H9 (cell line): ENCODE results near the gene CBLB. TPM values are rescaled to one million over a fixed set of nuclear protein-coding genes. Genes with fewer than 3 reads are reported as not detected.

ENCODE experiments used
- DNase-seq: peaks from one replicate; pipeline ENCODE4 v3.0.0-alpha.2; 2017
- H2AFZ ChIP-seq: one replicate; pipeline ENCODE4 v1.6.1; 2013; ENCODE audit warnings: mild to moderate bottlenecking, low read length, control low read depth, moderate library complexity
- H2AK5ac ChIP-seq: 2 replicates; pipeline ENCODE4 v1.6.1; 2013; ENCODE audit warnings: low read length, control low read depth, mixed read lengths; ENCODE audit not compliant: insufficient read length
- H2BK120ac ChIP-seq: one replicate; pipeline ENCODE4 v1.6.1; 2013; ENCODE audit warnings: low read depth, mild to moderate bottlenecking, low read length, control low read depth, inconsistent platforms; ENCODE audit not compliant: poor library complexity, severe bottlenecking
- H2BK12ac ChIP-seq: 2 replicates; pipeline ENCODE4 v1.6.1; 2013; ENCODE audit warnings: low read length, control low read depth, mixed read lengths, low read depth; ENCODE audit not compliant: insufficient read length
- H2BK15ac ChIP-seq: 2 replicates; pipeline ENCODE4 v1.6.1; 2013; ENCODE audit warnings: low read depth, low read length, control low read depth
- H2BK20ac ChIP-seq: one replicate; pipeline ENCODE4 v1.6.1; 2013; ENCODE audit warnings: low read depth, mild to moderate bottlenecking, low read length, control low read depth, inconsistent platforms; ENCODE audit not compliant: poor library complexity, severe bottlenecking
- H2BK5ac ChIP-seq: 2 replicates; pipeline ENCODE4 v1.6.1; 2013; ENCODE audit warnings: low read length, control low read depth, mixed read lengths; ENCODE audit not compliant: insufficient read length
- H3K14ac ChIP-seq: 2 replicates; pipeline ENCODE4 v1.6.1; 2013; ENCODE audit warnings: low read length, control low read depth; ENCODE audit not compliant: insufficient read depth
- H3K18ac ChIP-seq: 2 replicates; pipeline ENCODE4 v1.6.1; 2013; ENCODE audit warnings: low read depth, mild to moderate bottlenecking, mixed read lengths, low read length, control low read depth; ENCODE audit not compliant: insufficient read length
- H3K23ac ChIP-seq: 2 replicates; pipeline ENCODE4 v1.6.1; 2013; ENCODE audit warnings: low read length, control low read depth, mixed read lengths, low read depth; ENCODE audit not compliant: insufficient read length
- H3K23me2 ChIP-seq: 2 replicates; pipeline ENCODE4 v1.6.1; 2013; ENCODE audit warnings: low read depth, mild to moderate bottlenecking, mixed read lengths, low read length, control low read depth; ENCODE audit not compliant: insufficient read length, poor library complexity, severe bottlenecking
- H3K27ac ChIP-seq: 2 replicates; pipeline ENCODE4 v1.5.1; 2013; ENCODE audit warnings: low read length, control low read depth, mixed read lengths, low read depth; ENCODE audit not compliant: insufficient read length
- H3K27me3 ChIP-seq: 2 replicates; pipeline ENCODE4 v1.6.1; 2013; ENCODE audit warnings: low read length, control low read depth, inconsistent platforms; ENCODE audit not compliant: insufficient read depth
- H3K4ac ChIP-seq: 2 replicates; pipeline ENCODE4 v1.6.1; 2013; ENCODE audit warnings: low read depth, mild to moderate bottlenecking, control low read depth, inconsistent platforms, low read length, moderate library complexity
- H3K4me1 ChIP-seq: 2 replicates; pipeline ENCODE4 v1.6.1; 2013; ENCODE audit warnings: low read length, control low read depth, inconsistent platforms; ENCODE audit not compliant: insufficient read depth
- H3K4me2 ChIP-seq: 2 replicates; pipeline ENCODE4 v1.6.1; 2013; ENCODE audit warnings: low read length, control low read depth, mixed read lengths; ENCODE audit not compliant: insufficient read length, insufficient read depth
- H3K56ac ChIP-seq: 2 replicates; pipeline ENCODE4 v1.6.1; 2013; ENCODE audit warnings: low read depth, mild to moderate bottlenecking, mixed read lengths, low read length, control low read depth; ENCODE audit not compliant: insufficient read length
- H3K79me1 ChIP-seq: 2 replicates; pipeline ENCODE4 v1.6.1; 2013; ENCODE audit warnings: low read depth, mild to moderate bottlenecking, moderate library complexity, low read length, control low read depth, inconsistent platforms; ENCODE audit not compliant: insufficient read depth, poor library complexity, severe bottlenecking
- H3K79me2 ChIP-seq: 2 replicates; pipeline ENCODE4 v1.6.1; 2013; ENCODE audit warnings: low read length, control low read depth, inconsistent platforms; ENCODE audit not compliant: insufficient read depth
- H3K9ac ChIP-seq: 2 replicates; pipeline ENCODE4 v1.6.1; 2013; ENCODE audit warnings: low read length, control low read depth, mixed read lengths; ENCODE audit not compliant: insufficient read length; ENCODE audit errors: extremely low read depth
- H3K9me3 ChIP-seq: one replicate; pipeline ENCODE4 v1.6.1; 2013; ENCODE audit warnings: low read depth, low read length, inconsistent platforms; ENCODE audit not compliant: control insufficient read depth
- H3T11ph ChIP-seq: one replicate; pipeline ENCODE4 v1.6.1; 2013; ENCODE audit warnings: mild to moderate bottlenecking, low read length, control low read depth, inconsistent platforms
- H4K20me1 ChIP-seq: one replicate; pipeline ENCODE4 v1.6.1; 2013; ENCODE audit not compliant: control insufficient read depth, insufficient read length, insufficient read depth
- H4K5ac ChIP-seq: 2 replicates; pipeline ENCODE4 v1.6.1; 2013; ENCODE audit warnings: low read depth, mild to moderate bottlenecking, mixed read lengths, low read length, control low read depth; ENCODE audit not compliant: insufficient read length
- H4K8ac ChIP-seq: replicated peaks from 2 replicates; pipeline ENCODE4 v1.6.1; 2013; ENCODE audit warnings: low read length, control low read depth, mixed read lengths, low read depth; ENCODE audit not compliant: insufficient read length
- H4K91ac ChIP-seq: 2 replicates; pipeline ENCODE4 v1.6.1; 2013; ENCODE audit warnings: low read depth, mild to moderate bottlenecking, moderate library complexity, mixed read lengths, low read length, control low read depth; ENCODE audit not compliant: insufficient read length
- H3K27ac Mint-ChIP-seq, 3 experiments: 2 replicates in 2 of 3; 3 replicates in 1 of 3; pipeline ENCODE4 v1.8.0; 2020 to 2021; ENCODE audit warnings: mixed read lengths in 3 of 3, mild to moderate bottlenecking in 1 of 3, moderate library complexity in 1 of 3
- H3K27me3 Mint-ChIP-seq: 2 replicates; pipeline ENCODE4 v1.8.0; 2021; ENCODE audit warnings: low read depth, mild to moderate bottlenecking, moderate library complexity, mixed read lengths
- H3K36me3 Mint-ChIP-seq, 3 experiments: 2 replicates in 2 of 3; 3 replicates in 1 of 3; pipeline ENCODE4 v1.8.0; 2020 to 2021; ENCODE audit warnings: low read depth in 3 of 3, mixed read lengths in 3 of 3; ENCODE audit not compliant: insufficient read depth in 1 of 3
- H3K4me1 Mint-ChIP-seq, 2 experiments: 2 replicates each; pipeline ENCODE4 v1.8.0; 2020; ENCODE audit warnings: mixed read lengths in 2 of 2
- H3K4me3 Mint-ChIP-seq, 2 experiments: 2 replicates in 1 of 2; 3 replicates in 1 of 2; pipeline ENCODE4 v1.8.0; 2020 to 2021; ENCODE audit warnings: mild to moderate bottlenecking in 2 of 2, mixed read lengths in 2 of 2, moderate library complexity in 1 of 2
- H3K9me3 Mint-ChIP-seq, 2 experiments: 2 replicates in 1 of 2; 3 replicates in 1 of 2; pipeline ENCODE4 v1.8.0; 2020; ENCODE audit warnings: mild to moderate bottlenecking in 2 of 2, mixed read lengths in 2 of 2, moderate library complexity in 1 of 2
- CTCF ChIP-seq: fragments of 200-600 bp; sonication (generic); conservative IDR thresholded peaks from 3 replicates; pipeline ENCODE4 v1.8.0; 2021; ENCODE audit warnings: antibody characterized with exemption, mild to moderate bottlenecking
- WGBS: extraction: QIAGEN DNeasy Blood & Tissue Kit; methylation state at CpG from one replicate; pipeline ENCODE4 v1.1.7; 2013; ENCODE audit warnings: missing lambda C conversion rate, low lambda C conversion rate, mixed read lengths; ENCODE audit not compliant: insufficient read length; ENCODE audit errors: extremely low coverage; 5-methylcytosine and 5-hydroxymethylcytosine counted together
- total RNA-seq: library from RNA; stranded (reverse); gene quantifications from 2 replicates; pipeline ENCODE4 v1.2.1, GENCODE V29; 2021

The CBLB gene
- total RNA-seq, 1 experiment from 2014 or later = 25.7 TPM

DNA sequence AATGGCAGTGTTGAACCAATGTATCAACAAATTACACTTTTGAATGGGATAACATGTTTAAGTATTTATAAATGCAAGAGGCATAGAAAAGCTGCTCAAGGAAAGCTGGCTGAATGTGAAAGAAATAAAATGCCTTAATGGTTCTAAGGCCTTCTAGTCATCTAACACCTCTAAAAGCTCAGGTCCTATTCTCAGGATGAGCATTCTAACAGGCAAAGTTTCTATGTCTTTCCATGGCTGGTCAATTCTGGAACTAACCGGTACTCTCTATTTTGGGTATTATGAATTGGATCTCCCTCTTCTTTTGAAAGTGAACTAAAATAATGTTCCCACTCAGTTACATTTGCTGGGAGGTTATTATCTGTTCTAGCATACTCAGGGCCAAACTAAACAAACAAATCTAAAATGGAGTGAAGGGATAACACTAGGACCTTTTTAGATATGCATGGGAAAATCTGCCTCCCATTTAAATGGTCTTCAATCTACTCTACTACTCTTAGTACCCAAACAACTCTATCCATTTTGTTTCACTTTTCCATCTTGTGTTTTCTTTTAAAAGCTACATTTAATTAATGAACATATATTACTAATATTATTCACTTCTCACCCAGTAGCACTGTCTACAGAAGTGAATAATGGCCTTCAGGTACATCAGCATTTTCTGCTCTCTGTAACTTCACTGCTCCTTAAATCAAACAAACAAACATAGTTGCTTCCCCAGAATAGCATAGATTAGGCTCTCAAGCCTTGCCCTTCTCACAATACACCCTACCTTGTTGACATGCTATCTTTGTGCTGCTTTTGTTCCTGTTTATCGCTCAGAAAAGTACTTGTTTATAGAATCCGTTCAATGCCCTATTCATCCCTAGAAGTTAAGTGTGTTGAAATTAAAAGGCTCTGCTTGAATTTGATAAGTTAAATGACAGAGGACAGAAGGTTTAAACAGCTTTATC lies 46.4 kb downstream of the CBLB start:
- no peak for TF ChIP-seq CTCF
- H3K18ac ChIP-seq = no peak overlapping the region
- Mint-ChIP-seq H3K4me3 (no peak overlapping the region), H3K4me1 (peaks cover 12% of the 10 kb centered on the region in 2 experiments), H3K36me3 (peaks cover 10 to 16% (median 11%) of the 10 kb centered on the region in 3 experiments; a peak in 6 of 7 replicates), H3K9me3 (no peaks in the 10 kb centered on the region), H3K27me3 (no peaks in the 10 kb centered on the region), H3K27ac (peak overlapping the region in 1 of 3 experiments; percentile 55; a peak in 1 of 7 replicates)
- no peaks in the 10 kb centered on the region for H4K20me1 ChIP-seq
- no peak overlapping the region for H3K4ac ChIP-seq
- no peak for DNase-seq
- no peak overlapping the region for H3K23ac ChIP-seq
- H3K27ac ChIP-seq = no peak overlapping the region
- H3K9me3 ChIP-seq = no peaks in the 10 kb centered on the region
- H3K9ac ChIP-seq = no peak overlapping the region
- no CpG with 5 or more reads among the region's 3 CpGs for WGBS
- H3K4me1 ChIP-seq = no peaks in the 10 kb centered on the region
- no peaks in the 10 kb centered on the region for H3K23me2 ChIP-seq
- no peaks in the 10 kb centered on the region for H3K79me1 ChIP-seq
- H3K27me3 ChIP-seq = no peaks in the 10 kb centered on the region
- H3K4me2 ChIP-seq = no peak overlapping the region
- H2AFZ ChIP-seq = no peak overlapping the region
- no peak overlapping the region for H2BK12ac ChIP-seq
- H2BK120ac ChIP-seq = no peak overlapping the region
- no peak overlapping the region for H3K14ac ChIP-seq
- no peaks in the 10 kb centered on the region for H3K79me2 ChIP-seq
- no peak overlapping the region for H2BK20ac ChIP-seq
- no peak overlapping the region for H2AK5ac ChIP-seq
- no peak overlapping the region for H4K91ac ChIP-seq
- no peak overlapping the region for H3T11ph ChIP-seq
- H4K8ac ChIP-seq = no peak overlapping the region
- H2BK5ac ChIP-seq = no peak overlapping the region
- H4K5ac ChIP-seq = no peak overlapping the region
- H2BK15ac ChIP-seq = no peak overlapping the region
- H3K56ac ChIP-seq = no peak overlapping the region
